GM18867 (cell line): ENCODE data around the gene MRPS27.

ENCODE experiments used
- ATAC-seq: cut with Tn5 transposase; IDR thresholded peaks from one replicate; pipeline ENCODE4 v1.9.1; 2021; ENCODE audit warnings: mild to moderate bottlenecking, moderate library complexity; ENCODE audit not compliant: unreplicated experiment

The MRPS27 gene

DNA sequence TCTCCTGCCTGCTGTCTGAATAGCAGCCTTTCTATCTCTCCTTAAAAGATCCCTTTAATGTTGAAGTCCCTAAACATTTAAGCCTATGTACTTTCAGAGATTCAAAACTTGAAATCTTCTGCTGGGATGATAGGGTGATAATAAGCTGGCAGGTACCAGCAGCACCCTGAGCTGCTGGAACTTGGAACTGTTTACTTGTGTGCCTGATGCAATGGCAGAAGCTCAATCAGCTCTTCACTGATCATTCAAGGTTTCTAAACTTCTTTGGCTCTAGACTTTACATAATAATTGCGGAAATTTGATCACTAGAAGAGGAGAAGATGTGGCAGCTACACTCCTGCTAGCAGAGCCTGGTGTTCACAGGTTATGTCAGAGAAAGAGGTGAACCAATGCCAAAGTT is 27.6 kb downstream of the MRPS27 start:
- no peak for ATAC-seq

- ATAC-seq, result no peak
Measured at GRCh38 chr5:72291601-72292000, 28.4 kb downstream of the MRPS27 start.

- ATAC-seq, result no peak
Measured at GRCh38 chr5:72290356-72291133, 29.5 kb downstream of the MRPS27 start.

DNA sequence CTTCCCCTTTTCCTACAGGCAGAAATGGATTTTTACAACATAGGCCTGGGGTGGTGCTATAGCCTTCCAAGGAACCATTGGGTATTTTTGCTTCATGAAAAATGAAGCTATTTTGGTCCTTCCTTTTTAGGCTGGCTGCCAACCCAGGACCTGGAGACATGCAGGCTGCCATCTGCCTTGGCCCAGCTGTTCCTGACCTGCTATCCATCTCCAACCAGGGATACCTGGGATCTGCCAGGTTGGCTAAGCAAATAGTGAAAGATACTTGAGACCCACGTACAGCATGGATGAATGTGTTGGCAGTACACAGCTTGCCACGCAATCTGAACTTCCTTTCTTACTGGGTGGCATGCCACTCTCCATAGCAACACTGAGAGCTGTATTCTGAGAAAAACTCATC is 31.1 kb downstream of the MRPS27 start:
- ATAC-seq, result no peak

DNA sequence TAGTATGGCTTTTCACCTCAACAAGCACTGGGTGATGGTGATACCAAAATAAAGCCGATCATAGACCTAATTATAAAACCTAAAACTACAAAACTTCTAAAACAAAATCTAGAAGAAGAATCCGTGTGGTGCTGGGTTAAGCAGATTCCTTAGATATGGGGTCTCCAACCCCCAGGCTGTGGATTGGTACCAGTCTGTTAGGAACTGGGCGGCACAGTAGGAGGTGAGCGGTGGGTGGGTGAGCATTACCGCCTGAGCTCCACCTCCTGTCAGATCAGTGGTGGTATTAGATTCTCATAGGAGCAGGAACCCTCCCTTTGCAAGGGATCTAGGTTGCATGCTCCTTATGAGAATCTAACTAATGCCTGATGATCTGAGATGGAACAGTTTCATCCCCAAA is 33.2 kb downstream of the MRPS27 start:
- no peak for ATAC-seq

- ATAC-seq, result no peak
Measured at GRCh38 chr5:72285424-72285821, 34.6 kb downstream of the MRPS27 start.

DNA sequence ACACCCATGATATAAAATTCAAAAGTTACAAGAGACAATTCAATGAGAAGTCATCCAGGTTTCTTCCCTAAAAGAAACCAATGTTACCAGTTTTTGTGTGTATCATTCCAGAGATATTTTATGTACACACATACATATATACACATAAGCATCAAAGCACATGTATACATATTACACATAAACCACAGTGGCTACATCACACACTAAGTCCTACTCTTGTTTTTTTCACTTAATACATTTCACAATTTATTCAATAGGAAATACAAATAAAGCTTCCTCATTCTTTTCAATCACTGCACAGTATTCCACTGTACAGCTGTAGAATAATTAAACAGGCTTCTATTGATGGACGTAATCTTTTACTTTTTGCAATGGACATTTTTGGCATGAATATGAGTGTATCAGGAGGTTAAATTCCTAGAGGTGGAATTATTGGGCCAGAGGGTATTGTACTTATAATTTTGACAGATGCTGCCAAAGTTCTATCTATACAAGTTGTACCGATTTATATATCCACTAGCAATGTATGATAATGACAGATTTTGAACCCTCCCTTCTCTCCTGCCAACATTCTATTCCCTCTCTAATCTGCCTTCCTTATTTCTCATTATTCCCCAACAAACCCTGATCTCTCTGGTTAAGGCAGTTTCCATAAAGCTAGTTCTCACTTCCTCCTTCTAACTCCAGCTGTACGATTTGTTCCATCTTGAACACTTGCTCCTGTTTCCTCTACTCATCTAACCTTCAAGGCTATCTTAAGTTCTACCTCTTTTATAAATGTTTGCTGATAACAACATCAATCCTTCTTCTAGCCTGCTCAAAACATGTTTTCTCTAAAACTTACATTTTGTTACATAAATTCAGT is 35.2 kb downstream of the MRPS27 start:
- ATAC-seq, result no peak

GRCh38 chr5:72283358-72283757 is 36.7 kb downstream of the MRPS27 start:
- ATAC-seq, result no peak

GRCh38 chr5:72282878-72283277 is 37.2 kb downstream of the MRPS27 start:
- ATAC-seq, result no peak

DNA sequence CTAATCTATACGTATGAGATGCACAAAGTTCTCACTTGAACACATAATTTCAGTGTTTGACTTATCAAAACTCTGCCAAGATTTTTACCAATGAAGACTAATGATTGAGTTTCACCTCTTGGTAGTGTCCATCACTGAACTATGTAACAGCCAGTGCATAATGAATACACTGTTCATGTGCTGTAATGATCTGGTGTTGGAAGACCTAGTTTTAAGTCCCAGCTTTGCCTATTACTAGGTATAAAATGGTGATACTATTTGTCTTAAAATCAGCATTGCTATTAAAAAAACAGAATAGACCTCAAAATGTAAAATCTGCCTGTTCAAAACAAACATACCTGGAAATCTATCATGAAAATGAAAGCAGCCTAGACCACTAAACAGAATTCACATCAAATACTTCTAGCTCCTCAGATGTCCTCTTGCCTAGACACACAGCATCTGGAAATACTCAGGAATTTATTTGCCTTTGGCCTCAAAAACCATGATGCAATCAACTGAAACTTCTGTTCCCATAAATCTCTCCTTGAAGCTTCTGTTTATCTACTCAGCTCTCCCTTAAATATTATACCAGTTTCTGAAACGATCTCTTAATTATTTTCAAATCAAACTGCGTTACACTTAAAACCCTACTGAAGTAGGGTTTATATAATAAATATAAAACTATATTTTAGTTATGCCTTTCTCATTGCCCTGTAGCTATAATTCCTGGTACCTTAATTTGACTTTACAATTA is 38.1 kb downstream of the MRPS27 start:
- ATAC-seq, result no peak

GRCh38 chr5:72281430-72281763 is 38.6 kb downstream of the MRPS27 start:
- ATAC-seq, result no peak

GRCh38 chr5:72280581-72281069 is 39.4 kb downstream of the MRPS27 start:
- no peak for ATAC-seq

DNA sequence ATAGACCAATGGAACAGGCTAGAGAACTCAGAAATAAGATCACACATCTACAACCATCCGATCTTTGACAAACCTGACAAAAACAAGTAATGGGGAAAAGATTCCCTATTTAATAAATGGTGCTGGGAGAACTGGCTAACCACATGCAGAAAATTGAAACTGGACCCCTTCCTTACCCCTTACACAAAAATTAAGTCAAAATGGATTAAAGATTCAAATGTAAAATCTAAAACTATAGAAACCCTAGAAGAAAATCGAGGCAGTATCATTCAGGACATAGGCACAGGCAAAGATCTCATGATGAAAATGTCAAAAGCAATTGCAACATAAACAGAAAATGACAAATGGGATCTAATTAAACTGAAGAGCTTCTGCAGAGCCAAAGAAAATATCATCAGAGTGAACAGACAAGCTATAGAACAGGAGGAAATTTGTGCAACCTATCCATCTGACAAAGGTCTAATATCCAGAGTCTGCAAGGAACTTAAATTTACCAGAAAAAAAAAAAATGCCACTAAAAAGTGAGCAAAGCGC is 43.8 kb downstream of the MRPS27 start:
- ATAC-seq, result no peak

GRCh38 chr5:72273547-72273946 is 46.5 kb downstream of the MRPS27 start:
- no peak for ATAC-seq

GRCh38 chr5:72272398-72272797 is 47.6 kb downstream of the MRPS27 start:
- ATAC-seq, result no peak

GRCh38 chr5:72271702-72272101 is 48.3 kb downstream of the MRPS27 start:
- ATAC-seq, result no peak

DNA sequence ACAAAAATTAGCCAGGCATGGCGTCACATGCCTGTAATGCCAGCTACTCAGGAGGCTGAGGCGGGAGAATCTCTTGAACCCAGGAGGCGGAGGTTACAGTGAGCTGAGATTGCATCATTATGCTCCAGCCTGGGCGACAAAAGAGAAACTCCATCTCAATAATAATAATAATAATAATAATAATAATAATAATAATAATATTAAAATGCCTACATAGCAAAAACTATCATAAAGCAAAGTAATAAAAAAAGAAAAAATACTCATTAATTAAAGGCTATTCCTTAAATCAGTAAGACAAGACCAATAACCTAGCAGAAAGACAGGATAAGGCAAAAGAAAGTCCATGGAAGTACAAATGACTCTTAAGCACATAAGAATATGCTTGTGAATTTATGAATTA is 50.0 kb downstream of the MRPS27 start:
- no peak for ATAC-seq

GRCh38 chr5:72269411-72269780 is 50.6 kb downstream of the MRPS27 start:
- ATAC-seq, result no peak

DNA sequence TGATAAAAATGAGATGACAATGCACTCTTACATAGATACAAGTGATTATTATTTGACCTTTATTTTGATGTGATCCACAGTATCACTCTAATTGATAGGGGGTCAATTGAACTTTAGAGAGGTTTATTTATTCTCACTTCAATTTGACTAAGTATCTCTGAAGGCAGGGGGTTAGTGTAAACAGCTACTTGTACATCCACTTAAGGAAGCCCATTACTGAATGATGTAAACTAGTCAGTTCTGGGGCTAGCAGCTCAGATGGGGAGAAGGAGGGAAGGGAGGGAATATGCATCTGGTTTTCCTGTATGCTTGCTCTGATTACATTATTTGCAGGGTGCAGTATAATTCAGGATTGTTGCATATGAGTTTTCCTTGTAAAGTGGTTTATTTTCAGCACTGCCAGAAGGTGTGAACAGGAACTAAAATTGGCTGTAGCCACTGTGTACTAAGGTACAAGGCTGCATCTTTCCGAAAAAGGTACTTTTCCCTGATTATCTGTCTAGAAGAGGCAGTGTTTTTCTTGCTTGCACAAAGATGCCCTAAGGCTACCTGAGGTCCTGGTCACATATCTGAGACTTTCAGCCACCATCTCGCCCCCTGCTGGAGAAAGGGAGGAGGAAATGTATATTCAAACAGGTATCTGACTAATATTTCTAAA is 51.2 kb downstream of the MRPS27 start:
- ATAC-seq, result no peak

DNA sequence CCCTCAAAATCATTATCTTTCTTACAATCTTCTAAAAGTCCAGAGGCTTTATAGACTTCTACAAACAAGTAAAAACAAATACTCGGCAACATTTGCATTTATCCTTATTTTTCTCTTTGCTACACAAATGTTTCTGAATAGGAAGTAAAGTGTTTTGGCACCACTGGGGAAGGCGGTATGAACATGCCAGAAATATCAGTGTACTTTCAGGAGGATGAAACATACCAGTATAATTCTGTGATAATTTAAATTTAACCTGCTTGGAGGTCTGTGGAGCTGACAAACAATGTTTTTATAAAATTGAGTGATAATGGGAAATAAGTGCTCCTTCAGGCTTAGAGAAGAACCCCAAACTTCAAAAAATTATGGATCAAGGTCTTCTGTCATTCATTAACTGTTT is 51.8 kb downstream of the MRPS27 start:
- ATAC-seq, result no peak

GRCh38 chr5:72267685-72268084 is 52.4 kb downstream of the MRPS27 start:
- no peak for ATAC-seq
